EL (cell line): ENCODE results near the gene HSPE1.
"Not testable (repeated sequence)": the region's sequence is repeated elsewhere in the genome, so short reads cannot be mapped to it uniquely, and the experiment has no call there.

Experiments
- DNase-seq: peaks from one replicate; pipeline ENCODE4 v3.0.0-alpha.2; 2016

HSPE1 gene

DNA sequence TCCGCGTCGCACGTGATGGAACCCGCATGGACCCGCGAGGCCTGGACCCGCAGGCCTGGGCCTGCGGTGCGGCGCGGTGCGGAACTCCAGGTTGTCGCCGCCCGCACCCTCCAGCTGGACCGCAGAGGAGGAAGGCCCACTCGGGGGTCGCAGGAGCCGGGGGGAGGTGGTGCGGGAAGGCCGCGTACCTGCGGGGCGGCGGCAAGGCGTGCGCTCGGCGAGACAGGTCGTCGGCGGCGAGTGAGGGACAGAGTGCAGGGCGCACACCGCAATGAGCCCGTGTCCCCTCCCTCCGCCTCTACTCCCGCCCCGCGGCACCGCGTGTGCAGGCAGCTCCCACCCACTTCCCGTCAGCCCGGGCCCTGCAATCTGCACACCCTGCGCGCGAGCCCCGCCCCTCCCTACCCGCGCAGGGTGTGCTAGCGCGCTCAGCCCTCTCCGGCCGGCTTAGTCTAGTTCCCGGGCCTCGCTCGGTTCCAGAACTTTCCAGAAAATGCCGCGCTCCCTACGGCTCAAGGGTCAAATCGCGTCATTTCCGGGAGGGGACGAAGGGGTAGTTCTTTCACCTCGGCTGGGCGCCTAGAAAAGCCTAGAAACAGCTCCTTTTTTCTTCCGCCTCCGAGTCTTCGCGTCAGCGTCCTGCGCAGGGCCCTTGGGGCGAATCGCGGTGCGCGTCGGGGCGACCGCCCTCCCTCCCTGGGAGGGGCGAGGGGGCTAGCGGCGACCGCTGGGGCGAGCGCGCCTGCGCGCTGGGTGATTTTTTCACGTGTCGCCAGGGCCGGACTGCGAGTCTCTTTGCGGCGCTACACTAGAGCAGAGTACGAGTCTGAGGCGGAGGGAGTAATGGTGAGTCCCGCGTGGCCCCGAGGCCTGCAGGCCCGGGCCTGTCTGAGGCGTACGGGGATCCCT, at the start of gene HSPE1, which contains the start of gene HSPD1:
HSPE1 (plus strand) TSS at position 786 of the 909 bp plus-strand sequence; CDS start at position 844, 58 bp downstream.
HSPD1 (minus strand) TSS at position 247 of the 909 bp plus-strand sequence. CDS start 992 bp downstream, outside the sequence.
- peak; percentile 99 for DNase-seq

DNA sequence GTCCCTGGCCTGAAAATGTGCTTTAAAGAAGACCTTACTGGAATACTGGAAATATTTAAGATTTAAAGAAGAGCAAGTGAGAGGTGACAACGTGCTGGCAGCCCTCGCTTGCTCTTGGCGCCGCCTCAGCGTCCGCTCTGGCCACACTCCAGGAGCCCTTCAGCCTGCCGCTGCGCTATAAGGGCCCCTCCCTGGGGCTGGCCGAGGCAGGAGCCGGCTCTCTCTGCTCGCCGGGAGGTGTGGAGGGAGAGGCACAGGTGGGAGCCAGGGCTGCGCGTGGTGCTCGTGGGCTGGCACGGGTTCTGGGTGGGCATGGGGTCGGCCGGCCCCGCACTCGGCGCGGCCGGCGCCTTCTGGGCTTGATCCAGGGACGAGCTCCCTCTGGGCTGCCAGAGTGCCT, 49.7 kb upstream of the HSPE1 start:
- DNase-seq: no peak

DNA sequence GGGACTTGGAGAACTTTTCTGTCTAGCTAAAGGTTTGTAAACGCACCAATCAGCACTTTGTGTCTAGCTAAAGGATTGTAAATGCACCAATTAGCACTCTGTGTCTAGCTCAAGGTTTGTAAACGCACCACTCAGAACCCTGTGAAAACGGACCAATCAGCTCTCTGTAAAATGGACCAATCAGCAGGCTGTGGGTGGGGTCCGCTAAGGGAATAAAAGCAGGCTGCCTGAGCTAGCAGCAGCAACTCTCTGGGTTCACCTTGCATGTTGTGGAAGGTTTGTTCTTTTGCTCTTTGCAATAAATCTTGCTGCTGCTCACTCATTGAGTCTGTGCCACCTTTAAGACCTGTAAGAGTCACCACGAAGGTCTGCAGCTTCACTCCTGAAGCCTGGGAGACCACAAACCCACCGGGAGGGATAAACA, 49.2 kb upstream of the HSPE1 start:
- DNase-seq: not testable (repeated sequence)

DNA sequence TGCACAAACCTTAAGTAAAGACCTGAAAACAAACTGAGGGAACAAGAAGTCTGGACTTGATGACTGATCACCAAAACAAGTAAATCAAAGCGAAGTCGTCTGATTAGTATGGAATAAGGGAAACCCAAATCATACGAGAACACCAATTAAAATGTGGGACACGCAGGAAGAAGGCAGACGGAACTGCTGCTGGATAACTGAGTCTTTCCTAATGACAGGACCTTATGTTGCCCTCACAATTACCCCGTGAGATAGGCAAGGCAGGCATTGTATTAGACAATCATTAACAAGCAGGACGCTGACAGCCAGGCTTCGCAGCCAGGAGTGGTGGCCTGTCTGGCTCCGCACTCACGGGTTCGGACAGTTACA, 47.4 kb upstream of the HSPE1 start:
- DNase-seq: no peak

DNA sequence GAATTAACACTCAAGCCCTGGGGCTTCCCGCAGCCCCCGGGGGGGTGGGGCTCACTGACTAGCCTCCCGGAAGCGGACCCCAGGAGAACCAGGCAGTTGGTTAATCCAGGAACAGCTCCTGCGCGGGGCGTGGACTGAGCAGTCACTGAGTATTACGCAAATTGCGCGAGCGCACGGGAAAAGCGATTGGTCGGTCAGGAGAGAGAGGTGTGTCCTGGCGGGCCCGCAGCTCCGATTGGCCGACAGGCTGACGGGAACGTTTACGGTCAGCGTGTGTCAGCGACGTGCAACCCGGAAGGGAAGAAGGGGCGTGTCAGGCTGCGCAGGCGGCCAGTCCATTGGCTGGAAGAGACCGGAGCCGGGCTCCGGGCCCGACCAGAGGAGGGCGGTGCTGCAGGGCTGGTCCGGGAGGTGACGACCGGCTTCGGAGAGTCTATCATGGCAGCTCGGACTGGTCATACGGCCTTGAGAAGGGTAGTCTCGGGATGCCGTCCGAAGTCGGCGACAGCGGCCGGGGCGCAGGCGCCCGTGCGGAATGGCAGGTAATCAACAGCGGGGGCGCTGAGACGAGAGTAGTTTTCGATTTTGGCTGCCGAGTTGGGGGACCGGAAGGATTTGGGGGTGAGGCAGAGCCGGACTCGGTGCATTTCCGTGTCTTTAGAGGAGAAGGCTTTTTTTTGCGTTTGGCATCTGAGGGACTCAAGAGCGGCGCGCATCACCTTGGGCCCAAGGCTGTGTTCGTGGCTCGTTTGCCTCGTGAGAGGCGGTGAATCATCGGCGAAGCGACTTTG, 46.9 kb upstream of the HSPE1 start, which contains the start of gene COQ10B:
COQ10B (plus strand) TSS at position 430 of the 791 bp plus-strand sequence; CDS start at position 439, 9 bp downstream.
- DNase-seq: peak; percentile 100

DNA sequence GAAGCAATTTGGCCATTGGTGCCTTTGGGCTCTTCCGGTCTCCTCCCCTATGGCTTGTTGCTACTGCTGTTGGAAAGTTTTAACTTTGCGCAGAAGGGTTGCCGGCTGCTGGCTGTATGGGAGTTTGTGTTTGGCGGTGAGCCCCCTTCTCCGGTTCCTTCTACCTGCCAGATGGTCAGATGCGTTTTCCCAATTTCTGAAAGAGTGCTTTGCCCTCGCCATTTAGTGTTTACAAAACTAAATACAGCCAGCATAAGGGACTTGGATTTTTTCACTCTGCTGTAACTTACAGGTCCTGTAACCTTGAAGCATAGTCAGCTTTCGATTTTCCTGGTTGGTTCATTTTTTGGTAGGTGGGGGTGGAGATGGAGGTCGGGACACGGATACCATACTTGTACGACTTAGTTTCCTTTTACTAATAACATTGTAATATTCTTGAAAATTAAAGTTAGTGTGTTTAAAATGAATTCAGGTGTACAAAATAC, 46.2 kb upstream of the HSPE1 start:
- DNase-seq: no peak

DNA sequence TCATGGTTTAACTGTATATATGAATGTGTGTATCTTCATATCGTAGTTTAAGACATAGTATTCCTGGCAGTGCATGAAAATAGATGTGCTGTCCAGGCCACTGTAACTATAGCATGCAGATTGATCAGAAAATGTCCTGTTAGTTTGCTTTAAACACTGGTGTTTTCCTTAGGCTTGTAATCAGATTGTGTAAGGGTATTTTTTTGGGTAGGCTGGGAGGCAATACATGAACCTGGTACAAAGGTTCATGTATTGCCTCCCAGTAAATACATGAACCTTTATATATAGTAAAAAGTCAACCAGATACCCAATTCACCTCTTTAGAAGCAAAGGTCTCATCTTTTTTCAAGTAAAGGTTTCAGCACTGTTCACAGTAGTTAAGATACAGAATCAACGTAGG, 45.3 kb upstream of the HSPE1 start:
- no peak for DNase-seq

DNA sequence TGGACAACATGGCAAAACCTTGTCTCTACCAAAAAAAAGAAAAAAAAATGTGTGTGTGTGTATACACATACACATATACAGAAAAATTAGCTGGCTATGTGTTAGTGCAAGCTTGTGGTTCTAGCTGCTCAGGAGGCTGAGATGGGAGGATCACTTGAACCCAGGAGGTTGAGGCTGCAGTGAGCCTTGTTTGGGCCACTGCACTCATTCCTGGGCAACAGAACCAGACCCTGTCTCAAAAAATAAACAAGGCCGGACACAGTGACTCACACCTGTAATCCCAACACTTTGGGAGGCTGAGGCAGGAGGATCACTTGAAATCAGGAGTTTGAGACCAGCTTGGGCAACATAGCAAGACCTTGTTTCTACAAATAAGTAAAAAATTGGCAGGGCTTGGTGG, 44.8 kb upstream of the HSPE1 start:
- no peak for DNase-seq

DNA sequence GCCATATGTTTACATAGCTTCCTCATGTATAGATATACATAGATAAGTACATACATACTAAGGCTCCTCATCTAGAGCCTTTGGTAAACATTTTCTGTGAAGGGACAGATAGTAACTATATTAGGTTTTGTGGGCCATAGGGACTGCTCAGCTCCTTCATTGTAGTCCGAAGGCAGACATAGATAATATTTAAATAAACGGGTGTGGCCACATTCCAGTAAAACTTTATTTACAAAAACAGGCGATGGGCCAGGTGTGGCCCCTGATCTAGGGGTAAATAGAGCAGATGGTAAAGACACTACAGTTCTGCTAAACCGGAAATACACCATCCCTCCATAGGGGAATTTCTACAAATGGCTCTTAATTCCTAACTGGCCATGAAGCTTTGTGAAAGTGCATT, 39.5 kb upstream of the HSPE1 start:
- no peak for DNase-seq

DNA sequence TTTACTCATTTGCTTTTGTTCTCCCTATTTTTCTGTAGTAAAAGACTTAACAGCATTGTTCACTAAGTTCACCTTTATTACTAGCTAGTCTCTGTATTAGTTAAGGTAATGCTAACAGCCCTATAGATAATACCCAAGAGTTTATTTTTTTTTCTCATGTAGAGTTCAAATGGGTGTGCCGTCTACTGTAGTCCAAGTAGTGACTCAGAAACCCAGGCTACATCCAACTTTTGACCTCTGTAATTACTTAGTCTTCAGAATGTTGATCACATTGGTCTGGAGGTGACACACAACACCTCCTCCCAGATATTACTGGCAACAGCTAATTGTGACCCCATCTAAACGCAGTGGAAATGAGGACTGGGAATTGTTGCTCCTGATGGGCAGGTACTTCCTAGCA, 39.1 kb upstream of the HSPE1 start:
- DNase-seq: no peak

DNA sequence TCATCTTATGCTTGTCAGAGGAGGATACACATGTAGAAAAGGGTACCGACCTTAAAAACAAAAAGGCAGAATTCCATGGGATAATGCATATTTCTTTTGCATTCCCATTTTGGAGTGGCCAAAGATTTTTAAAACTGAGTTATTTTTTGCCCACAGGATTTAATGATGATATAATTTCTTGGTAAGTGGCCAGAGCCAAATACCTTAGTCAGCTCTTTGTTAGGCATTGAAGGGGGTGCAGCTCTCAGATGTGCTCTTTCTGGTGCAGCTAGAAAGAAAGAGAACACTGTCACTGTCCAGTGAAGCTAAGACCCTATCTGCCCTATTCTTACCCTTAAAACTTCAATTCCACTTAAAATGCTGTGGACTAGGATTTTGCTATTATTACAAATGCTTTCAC, 36.0 kb upstream of the HSPE1 start:
- peak; percentile 37 for DNase-seq

DNA sequence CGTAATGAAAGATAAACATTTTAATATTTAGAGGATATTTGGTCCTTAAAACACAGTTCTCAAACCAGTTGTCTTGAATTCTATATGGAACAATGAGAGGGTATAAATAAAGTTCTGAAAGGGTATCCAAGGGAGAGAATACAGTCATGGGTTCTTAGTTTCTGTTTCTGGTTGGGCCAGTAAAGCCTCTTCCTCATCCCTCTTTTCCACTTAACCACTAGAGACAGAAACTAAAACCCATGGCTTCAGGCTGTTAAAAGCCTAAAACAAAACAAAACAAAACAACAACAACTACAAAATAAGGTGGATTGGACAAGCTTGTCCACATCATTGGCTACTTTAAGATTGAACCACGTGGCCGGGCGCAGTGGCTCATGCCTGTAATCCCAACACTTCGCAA, 28.0 kb upstream of the HSPE1 start:
- DNase-seq: no peak

DNA sequence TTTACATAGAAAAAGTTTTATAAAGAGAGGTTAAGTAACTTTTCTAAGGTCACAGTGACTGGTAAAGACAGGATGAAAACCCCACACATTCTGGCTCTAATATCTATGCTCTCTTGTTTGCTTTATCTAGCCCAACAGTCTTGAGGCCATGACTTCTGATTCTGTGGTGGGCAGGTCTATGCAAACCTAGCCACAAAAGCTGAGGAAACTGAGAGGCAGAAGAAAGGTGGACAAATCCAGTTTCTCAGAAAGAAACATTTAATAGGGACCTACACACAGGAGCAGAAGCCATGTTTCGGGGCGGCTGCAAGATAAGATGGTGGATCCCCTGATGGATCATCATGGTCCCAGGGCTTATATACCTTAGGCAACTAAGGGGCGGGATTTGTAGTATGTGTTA, 22.4 kb upstream of the HSPE1 start:
- no peak for DNase-seq

DNA sequence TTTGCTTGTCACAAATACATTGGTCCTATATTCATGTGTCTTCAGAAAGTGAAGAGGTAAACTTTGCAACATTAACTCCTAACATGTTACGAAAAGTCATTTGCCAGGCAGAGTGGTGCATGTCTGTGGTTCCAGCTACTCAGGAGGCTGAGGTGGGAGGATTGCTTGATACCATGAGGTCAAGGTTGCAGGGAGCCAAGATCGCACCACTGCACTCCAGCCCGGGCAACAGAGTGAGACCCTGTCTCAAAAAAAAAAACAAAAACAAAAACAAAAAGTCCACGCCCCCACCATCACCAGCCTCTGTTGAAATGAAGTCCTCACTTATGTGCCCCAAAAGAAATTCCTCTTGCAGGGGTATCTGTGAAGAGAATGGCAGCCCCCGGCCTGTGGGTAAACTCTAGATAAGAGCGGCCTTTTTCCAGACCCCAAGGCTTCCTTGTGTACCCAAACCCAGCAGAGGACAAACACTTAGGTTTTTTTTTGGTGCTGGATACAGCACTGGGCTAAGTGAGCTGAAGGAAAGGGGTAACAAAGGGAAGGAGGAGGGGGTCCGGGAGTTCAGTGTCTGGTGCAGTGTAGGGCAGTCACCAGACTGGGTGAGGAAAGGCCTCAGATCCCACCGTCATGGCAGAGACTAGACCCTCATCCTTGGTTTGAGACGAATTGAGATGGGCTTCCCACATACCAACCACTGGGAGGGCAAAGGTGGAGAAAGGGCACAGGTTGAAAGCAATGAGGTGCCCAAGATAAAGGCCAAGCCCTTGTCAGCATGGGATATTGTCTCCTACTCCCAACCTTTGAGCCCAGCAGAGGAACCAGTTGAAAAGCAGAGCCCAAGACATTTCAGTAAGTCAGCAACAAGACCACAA, 19.8 kb upstream of the HSPE1 start:
- DNase-seq: no peak

DNA sequence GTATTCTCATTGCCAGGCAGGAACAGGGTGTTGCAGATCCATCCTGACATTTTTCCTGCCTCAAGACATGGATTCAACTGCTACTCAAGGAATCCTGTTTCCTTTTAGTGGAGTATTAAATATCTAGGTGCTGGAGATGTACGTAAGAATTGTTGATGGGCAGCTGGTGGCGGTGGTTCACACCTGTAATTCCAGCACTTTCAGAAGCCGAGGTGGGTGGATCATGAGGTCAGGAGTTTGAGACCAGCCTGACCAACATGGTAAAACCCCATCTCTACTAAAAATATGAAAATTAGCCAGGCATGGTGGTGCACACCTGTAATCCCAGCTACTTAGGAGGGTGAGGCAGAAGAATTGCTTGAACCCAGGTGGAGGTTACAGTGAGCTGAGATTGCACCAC, 15.9 kb upstream of the HSPE1 start:
- not testable (repeated sequence) for DNase-seq

DNA sequence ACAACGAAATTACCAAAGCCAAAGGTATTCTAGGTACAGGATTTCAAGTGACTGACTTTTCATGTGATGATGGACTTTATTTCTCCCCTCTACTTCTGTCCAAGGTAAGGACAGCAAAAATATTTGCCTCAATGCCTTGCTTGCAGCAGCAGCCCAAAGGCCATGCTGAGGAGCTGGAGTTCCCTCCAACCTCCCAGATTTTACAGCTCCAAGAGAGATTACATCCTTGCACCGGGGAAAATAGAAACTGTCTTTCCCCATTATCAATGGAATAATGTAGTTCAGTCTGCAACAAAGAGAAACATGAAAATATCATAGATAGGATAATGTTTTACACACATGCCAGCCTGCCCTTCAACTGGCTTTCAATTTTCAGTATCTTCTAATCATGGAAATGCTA, 14.0 kb upstream of the HSPE1 start:
- no peak for DNase-seq

DNA sequence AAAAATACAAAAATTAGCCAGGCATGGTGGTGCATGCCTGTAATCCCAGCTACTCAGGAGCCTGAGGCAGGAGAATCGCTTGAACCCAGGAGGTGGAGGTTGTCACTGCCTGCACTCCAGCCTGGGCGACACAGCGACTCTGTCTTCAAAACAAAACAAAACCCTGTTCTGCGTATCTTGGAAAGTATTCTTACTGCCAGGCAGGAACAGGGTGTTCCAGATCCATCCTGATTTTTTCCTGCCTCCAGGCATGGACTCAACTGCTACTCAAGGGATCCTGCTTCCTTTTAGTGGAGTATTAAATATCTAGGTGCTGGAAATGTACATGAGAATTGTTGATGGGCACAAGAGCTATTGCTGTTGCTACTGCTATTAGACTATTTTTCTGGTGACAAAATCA, 12.8 kb upstream of the HSPE1 start:
- no peak for DNase-seq

DNA sequence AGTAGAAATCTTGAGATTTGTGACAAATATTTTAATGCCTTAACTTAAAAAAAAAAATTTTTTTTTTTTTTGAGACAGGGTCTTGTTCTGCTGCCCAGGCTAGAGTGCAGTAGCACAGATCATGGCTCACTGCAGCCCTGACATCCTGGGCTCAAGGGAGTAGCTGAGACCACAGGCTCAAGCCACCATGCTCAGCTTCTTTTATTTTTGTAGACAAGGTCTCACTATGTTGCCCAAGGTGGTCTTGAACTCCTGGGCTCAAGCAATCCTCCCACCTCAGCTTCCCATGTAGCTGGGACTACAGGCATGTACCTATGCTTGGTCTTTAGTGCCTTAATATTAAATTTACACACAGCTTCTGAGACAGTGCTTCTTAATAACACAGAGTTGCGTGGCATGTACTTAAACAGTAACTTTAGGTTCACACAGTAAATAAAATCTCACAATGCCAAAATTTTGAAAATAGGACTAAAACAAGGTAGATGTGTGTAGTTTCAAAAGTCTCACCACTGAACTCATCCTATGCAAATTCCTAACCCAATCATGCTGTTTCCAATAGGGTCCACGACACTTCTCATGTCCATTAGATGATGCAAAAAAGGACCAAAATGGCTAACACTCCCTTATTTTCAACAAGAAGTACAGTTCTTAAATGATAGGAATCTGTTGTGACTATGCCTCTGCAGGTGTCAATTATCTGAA, 4.6 kb upstream of the HSPE1 start:
- DNase-seq: no peak

DNA sequence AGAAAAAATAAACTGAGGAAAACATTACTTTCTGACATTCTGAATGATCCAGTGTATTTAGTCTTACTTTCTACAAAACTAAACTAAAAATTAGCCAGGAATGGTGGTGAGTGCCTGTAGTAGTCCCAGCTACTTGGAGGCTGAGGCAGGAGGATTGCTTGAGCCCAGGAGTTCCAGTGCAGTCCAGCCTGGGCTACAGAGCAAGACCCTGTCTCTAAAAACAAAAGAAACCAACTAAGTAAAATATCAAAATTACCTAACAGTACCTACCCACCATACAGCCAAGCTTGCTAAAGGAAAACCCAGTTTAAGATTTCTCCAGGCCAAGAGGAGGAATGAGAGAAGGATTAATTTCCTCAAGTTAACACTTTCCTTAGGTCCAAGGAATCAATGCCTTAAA, 3.5 kb upstream of the HSPE1 start:
- no peak for DNase-seq

DNA sequence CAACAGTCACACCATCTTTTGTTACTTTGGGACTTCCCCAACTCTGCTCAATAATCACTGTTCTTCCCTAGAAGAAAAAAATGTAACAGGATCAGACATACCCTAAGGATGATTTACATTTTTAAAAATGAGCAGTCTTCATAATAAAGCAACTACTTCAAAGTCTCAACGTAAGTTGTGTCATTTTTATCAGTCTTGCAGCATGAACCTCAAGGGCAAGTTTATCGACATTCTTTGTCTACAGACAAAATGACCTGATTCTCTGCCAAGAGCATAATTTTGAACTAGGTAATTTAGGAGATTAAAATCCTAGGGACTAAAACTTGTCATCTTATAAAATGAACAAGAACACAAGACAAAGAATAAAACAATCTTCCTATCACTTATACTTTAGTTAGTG, 2.9 kb upstream of the HSPE1 start:
- no peak for DNase-seq

DNA sequence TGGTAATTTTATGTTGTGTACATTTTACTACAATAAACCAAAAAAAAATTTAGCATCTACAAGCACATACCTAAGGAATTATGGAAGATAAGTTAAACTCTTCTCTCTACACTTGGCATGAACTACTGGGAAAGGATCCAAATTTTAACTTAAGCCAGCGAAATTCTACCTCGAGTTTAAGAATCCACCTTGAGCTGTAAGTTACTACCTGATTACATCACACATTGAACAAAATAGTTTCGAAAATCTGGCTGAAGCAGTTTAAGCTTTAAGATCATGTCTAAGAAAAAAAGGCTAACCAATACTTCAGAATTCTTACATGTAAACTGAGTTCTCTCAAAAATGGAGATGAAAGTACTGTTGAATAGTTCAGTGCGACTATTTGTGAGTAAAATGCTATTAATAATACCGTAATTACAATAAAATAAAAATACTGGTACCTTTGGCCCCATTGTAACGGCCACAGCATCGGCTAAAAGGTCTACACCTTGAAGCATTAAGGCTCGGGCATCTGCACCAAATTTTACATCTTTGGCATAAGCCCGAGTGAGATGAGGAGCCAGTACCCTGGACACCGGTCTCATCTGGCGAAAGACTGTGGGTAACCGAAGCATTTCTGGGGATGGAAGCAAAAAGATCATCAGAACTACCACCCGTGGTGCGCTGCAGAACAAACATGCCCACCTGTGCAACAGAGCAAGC, 1.8 kb upstream of the HSPE1 start:
- no peak for DNase-seq
